GM13977 (cell line): Measurements from ENCODE around the gene FXYD3.
"Not testable (repeated sequence)": the region's sequence is repeated elsewhere in the genome, so short reads cannot be mapped to it uniquely, and the experiment has no call there.

Experiments used
- DNase-seq: peaks from one replicate; pipeline ENCODE4 v3.0.0; 2012; ENCODE audit warnings: low spot score
- in situ Hi-C: fragments of 300-500 bp; cut with MboI; formaldehyde crosslinking; loops from one replicate; pipeline ENCODE4 v1.12.0; 2022; ENCODE audit warnings: low sequenced_read_pairs, low pct_unique_long_range_greater_than_20kb, mixed read lengths, inconsistent platforms; ENCODE audit not compliant: unreplicated experiment
- TF ChIP-seq, protein P1 (sequence below): IDR thresholded peaks from 2 replicates; pipeline ENCODE4 v1.5.1; 2012; ENCODE audit warnings: mild to moderate bottlenecking, control low read depth; ENCODE audit not compliant: insufficient read depth; ENCODE audit errors: extremely low read depth, missing control alignments

Gene FXYD3

DNA sequence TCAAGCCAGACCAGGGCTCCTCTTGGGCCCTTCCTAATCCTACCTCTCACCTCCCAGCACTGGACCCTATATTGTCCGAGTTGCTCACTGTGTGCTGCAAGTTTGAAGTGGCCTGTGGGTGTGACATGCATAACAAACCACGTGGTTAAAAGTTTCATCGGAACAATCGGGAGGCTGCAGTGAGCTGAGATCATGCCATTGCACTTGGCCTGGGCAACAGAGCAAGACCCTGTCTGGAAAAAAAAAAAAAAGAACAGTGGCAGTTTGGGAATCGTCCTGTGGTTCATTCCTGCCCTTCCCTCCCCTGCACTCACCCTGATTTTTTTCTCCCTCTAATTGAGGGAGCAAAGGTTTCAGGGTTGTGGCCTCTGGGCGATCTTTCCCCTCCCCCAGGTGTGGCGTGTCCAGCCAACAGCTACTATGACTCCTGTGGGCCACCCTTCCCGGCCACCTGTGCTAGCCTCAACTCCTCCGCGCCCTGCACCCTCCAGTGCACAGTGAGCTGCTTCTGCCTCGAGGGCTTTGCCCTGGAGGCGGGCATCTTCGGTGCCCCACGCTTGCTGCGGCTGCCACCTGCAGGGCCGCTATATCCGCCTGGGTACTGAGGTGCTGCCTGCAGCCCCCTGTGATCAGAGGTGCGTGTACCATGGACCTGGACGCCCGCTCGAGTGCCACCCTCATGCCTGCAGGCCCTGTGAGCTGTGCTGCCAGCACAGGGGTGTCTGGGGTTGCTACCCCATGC, 16.3 kb upstream of the FXYD3 start:
- in situ Hi-C loops = no loop called here

DNA sequence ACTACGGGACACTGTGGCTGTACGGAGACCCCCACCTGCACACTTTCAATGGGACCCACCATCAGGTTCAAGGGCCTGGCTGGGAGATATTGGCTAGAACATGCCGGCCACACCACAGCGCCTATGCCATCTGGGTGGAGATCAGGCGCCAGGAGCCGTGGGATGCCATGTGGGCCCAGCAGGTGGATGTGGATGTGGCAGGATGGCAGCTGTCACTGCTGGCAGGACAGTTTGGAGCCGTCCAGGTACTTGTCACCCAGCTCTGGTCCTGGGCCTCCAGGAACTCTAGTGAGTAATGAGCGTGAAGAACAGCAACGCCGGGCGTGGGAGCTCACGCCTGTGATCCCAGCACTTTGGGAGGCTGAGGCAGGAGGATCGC, 15.7 kb upstream of the FXYD3 start:
- in situ Hi-C loops = no loop called here
- TF ChIP-seq, protein P1, sequence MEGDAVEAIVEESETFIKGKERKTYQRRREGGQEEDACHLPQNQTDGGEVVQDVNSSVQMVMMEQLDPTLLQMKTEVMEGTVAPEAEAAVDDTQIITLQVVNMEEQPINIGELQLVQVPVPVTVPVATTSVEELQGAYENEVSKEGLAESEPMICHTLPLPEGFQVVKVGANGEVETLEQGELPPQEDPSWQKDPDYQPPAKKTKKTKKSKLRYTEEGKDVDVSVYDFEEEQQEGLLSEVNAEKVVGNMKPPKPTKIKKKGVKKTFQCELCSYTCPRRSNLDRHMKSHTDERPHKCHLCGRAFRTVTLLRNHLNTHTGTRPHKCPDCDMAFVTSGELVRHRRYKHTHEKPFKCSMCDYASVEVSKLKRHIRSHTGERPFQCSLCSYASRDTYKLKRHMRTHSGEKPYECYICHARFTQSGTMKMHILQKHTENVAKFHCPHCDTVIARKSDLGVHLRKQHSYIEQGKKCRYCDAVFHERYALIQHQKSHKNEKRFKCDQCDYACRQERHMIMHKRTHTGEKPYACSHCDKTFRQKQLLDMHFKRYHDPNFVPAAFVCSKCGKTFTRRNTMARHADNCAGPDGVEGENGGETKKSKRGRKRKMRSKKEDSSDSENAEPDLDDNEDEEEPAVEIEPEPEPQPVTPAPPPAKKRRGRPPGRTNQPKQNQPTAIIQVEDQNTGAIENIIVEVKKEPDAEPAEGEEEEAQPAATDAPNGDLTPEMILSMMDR = no peak

More for the DNA sequence above, 16.3 kb upstream of the FXYD3 start:
- TF ChIP-seq, protein P1 = no peak
- no peak for DNase-seq

DNA sequence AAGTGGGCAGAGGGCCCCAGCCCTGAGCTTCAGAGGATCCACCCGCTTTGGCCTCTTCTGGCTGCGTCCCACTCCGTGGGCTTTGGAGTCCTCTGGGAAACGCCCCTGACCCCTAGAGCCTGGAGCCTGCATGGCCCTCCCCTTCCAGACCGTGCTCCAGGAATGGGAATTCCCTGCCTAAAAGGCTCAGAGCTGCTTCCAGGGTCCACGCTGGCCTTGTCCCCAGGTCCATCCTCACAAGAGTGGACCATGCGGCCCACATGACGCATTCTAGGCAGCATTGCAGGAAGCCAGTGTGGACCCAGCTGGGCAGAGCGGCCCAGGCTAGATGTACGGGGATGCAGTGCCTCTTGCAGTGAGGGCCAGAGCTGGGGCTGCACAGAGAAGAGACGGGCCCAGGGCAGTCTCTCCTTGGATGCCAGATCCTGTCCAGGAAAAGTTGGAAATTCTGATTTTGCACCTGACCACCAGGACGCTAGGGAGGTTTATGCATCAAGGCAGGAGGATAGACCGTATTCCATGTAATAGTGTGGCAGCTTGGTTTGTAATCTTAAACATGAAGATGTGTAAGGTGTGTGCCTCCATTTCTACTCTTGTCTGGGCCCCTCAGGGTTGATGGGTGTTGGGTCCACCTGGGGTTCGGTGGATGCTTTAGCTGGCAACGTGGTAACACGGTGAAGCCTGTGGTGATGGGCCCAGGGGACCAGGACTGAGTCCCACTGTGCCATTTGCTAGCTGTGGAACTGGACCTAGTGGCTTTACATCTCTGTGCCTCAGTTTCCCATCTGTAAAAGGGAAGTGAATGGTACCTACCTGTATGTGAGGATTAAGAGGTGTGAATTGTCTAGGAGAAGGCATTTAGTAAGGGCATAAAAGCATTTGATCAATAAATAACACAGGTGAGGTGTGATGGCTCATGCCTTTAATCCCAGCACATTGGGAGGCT, 14.8 kb upstream of the FXYD3 start:
- TF ChIP-seq, protein P1 = no peak
- in situ Hi-C loops = no loop called here
- DNase-seq = no peak

More for the DNA sequence above, 15.7 kb upstream of the FXYD3 start:
- DNase-seq = no peak

DNA sequence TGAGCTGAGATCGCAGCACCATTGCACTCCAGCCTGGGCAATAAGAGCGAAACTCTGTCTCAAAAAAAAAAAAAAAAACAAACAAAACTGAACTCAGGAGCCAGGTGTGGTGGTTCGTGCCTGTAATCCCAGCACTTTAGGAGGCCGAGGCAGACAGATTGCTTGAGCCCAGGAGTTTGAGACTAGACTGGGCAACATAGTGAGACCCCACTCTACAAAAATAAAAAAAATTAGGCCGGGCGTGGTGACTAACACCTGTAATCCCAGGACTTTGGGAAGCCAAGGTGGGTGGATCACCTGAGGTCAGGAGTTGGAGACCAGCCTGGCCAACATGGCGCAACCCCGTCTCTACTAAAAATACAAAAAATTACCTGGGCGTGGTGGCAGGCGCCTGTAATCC, 13.7 kb upstream of the FXYD3 start:
- DNase-seq, in situ Hi-C loops: not testable (repeated sequence)

DNA sequence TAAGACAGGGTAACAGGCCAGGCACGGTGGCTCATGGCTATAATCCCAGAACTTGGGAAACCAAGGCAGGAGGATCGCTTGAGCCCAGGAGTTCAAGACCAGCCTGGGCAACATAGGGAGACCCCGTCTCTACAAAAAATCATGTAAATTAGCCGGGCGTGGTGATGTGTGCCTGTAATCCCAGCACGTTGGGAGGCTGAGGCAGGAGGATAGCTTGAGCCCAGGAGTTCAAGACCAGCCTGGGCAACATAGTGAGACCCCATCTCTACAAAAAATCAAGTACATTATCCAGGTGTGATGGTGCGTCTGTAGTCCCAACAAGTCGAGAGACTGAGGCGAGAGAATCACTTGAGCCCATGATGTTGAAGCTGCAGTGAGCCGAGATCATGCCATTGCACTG, 12.0 kb upstream of the FXYD3 start:
- DNase-seq, in situ Hi-C loops: not testable (repeated sequence)

DNA sequence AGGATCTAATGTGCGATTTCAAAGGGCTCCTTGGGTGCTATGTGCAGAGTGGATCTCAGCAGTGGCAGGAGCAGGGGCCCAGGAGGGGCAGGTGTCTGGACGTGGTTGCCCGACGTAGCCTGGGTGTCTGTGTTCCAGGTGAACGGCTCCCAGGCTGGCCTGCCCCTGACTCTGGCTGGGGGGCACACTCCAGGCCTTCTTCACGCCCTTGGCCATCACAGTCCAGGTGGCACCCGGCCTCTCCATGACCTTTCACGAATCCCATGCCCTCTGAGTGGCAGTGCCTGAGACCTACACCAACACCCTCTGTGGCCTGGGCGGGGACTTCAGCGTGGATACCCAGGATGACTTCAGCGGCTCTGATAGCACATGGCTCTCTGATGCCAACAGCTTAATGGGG, 11.3 kb upstream of the FXYD3 start:
- TF ChIP-seq, protein P1 = no peak
- in situ Hi-C loops = no loop called here
- DNase-seq = no peak

DNA sequence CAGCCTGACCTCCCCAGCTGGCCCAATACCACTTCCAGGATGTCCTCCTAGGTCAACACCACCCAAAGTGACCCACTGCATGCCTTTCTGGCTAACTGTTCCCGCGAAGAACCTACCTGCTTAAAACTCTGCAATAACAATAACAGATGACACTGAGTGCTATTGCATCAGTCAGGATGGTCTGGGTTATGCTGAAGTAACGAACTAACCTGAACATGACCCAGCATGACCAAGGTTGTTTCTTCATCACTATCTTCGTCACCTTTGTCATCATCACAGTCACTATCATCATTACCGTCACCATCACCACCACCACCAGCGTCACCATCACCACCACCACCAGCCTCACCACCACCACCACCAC, 10.6 kb upstream of the FXYD3 start:
- TF ChIP-seq, protein P1 = no peak
- no peak for DNase-seq
- in situ Hi-C loops = no loop called here
